ENCODE measurements around the gene CCDC69.
"Not testable (repeated sequence)": the region's sequence is repeated elsewhere in the genome, so short reads cannot be mapped to it uniquely, and the experiment has no call there.

DNA sequence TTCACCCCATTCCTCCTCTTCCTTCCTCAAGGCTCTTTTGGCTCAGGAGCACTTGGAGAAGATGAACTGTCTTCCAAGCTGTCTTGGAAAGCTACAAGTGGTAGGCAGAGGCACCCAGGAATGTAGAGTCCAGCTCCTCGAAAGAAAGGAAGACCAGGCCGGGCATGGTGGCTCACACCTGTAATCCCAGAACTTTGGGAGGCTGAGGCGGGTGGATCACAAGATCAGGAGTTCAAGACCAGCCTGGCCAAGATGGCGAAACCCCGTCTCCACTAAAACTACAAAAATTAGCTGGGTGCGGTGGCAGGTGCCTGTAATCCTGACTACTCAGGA lies 11.3 kb upstream of the CCDC69 start:
- TF ChIP-seq, protein P1, sequence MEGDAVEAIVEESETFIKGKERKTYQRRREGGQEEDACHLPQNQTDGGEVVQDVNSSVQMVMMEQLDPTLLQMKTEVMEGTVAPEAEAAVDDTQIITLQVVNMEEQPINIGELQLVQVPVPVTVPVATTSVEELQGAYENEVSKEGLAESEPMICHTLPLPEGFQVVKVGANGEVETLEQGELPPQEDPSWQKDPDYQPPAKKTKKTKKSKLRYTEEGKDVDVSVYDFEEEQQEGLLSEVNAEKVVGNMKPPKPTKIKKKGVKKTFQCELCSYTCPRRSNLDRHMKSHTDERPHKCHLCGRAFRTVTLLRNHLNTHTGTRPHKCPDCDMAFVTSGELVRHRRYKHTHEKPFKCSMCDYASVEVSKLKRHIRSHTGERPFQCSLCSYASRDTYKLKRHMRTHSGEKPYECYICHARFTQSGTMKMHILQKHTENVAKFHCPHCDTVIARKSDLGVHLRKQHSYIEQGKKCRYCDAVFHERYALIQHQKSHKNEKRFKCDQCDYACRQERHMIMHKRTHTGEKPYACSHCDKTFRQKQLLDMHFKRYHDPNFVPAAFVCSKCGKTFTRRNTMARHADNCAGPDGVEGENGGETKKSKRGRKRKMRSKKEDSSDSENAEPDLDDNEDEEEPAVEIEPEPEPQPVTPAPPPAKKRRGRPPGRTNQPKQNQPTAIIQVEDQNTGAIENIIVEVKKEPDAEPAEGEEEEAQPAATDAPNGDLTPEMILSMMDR (conservative IDR thresholded peaks at IDR 0.05; ENCODE audit: low read length) = not testable (repeated sequence)
- not testable (repeated sequence) for TF ChIP-seq EZH2phosphoT487 (IDR thresholded peaks at IDR 0.05; ENCODE audit: borderline replicate concordance, low read depth, low read length)

Measured in OCI-LY7 (cell line).